ENCODE measurements around the gene APLF. TPM values are rescaled to one million over a fixed set of nuclear protein-coding genes. Genes with fewer than 3 reads are reported as not detected.

Gene APLF
- total and polyA plus RNA-seq, 10 of the 15 experiments (the other 5 are each of a cell fraction or from before 2014, with no cell fraction given) = 0.66 to 2.8 (median 1.8) TPM

DNA sequence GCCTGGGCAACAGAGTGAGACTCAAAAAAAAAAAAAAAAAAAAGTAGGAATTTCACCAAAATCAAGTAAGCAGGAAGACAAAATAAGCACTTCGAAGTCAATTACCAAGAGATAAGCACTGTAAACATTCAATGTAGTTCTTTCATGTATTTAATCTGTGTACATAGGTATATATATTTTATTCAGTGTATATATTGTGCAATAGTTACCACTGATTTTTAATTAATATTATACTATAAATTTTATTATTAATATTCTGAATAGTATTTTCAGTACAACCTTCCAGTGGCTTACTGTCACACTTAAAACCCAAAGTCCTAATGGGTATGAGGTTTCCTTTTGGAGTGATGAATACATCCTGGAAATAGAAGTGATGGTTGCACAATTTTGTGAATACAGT is 9.1 kb downstream of the APLF start:
- RAD21 ChIA-PET (ENCODE audit: unreplicated experiment) = no interaction called here
- no TSS peak for BruUV-seq (replicated peaks)
- in situ Hi-C loops (cut with MboI) = no loop called here

More for the DNA sequence above, 9.1 kb downstream of the APLF start:
- Histone ChIP-seq H3K27me3 (replicated peaks in 1 of 2; ENCODE audit: control insufficient read depth in 2 of 2, insufficient read depth in 2 of 2, low read length in 1 of 2) (no peaks in the 10 kb centered on the region; a peak in 1 of 4 replicates), H3K36me3 (ENCODE audit: control insufficient read depth in 2 of 2, insufficient read depth in 2 of 2, low read length in 1 of 2) (no peaks in the 10 kb centered on the region), H2AFZ (ENCODE audit: control insufficient read depth, low read depth, low read length) (no peak overlapping the region), H3K9me3 (replicated peaks; ENCODE audit: control insufficient read depth, insufficient read depth, low read length) (no peaks in the 10 kb centered on the region), H3K4me2 (ENCODE audit: control insufficient read depth, insufficient read depth) (no peak overlapping the region), H3K4me3 (no peak overlapping the region), H3K4me1 (ENCODE audit: control insufficient read depth, insufficient read depth, low read length) (no peaks in the 10 kb centered on the region), H3K27ac (ENCODE audit: control insufficient read depth, insufficient read depth) (no peak overlapping the region), H3K79me2 (ENCODE audit: control insufficient read depth, insufficient read depth, low read length) (no peaks in the 10 kb centered on the region), H4K20me1 (ENCODE audit: control insufficient read depth, insufficient read depth) (no peaks in the 10 kb centered on the region), H3K9ac (ENCODE audit: control insufficient read depth, insufficient read depth, low read length) (no peak overlapping the region)
- CTCF ChIA-PET = interaction anchor here (0.9 kb wide), 1 partner anchor 291 kb away, joined by 3 read pairs; no protein-coding TSS in a partner anchor
- intact Hi-C loops (cut with micrococcal nuclease; ENCODE audit: unreplicated experiment) = no loop called here
- TF ChIP-seq MTA3 (IDR thresholded peaks at IDR 0.05; ENCODE audit: borderline replicate concordance, low read length) (no peak), HDGF (IDR thresholded peaks at IDR 0.05) (no peak), SRF (IDR thresholded peaks at IDR 0.05; ENCODE audit: low read depth in 2 of 2, low read length in 2 of 2) (no peak)
- TF ChIP-seq, protein P1, sequence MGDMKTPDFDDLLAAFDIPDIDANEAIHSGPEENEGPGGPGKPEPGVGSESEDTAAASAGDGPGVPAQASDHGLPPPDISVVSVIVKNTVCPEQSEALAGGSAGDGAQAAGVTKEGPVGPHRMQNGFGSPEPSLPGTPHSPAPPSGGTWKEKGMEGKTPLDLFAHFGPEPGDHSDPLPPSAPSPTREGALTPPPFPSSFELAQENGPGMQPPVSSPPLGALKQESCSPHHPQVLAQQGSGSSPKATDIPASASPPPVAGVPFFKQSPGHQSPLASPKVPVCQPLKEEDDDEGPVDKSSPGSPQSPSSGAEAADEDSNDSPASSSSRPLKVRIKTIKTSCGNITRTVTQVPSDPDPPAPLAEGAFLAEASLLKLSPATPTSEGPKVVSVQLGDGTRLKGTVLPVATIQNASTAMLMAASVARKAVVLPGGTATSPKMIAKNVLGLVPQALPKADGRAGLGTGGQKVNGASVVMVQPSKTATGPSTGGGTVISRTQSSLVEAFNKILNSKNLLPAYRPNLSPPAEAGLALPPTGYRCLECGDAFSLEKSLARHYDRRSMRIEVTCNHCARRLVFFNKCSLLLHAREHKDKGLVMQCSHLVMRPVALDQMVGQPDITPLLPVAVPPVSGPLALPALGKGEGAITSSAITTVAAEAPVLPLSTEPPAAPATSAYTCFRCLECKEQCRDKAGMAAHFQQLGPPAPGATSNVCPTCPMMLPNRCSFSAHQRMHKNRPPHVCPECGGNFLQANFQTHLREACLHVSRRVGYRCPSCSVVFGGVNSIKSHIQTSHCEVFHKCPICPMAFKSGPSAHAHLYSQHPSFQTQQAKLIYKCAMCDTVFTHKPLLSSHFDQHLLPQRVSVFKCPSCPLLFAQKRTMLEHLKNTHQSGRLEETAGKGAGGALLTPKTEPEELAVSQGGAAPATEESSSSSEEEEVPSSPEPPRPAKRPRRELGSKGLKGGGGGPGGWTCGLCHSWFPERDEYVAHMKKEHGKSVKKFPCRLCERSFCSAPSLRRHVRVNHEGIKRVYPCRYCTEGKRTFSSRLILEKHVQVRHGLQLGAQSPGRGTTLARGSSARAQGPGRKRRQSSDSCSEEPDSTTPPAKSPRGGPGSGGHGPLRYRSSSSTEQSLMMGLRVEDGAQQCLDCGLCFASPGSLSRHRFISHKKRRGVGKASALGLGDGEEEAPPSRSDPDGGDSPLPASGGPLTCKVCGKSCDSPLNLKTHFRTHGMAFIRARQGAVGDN (IDR thresholded peaks at IDR 0.05) = no peak
- FAIRE-seq (no peak), DNase-seq (ENCODE audit: low read depth, low spot score) (no peak), ATAC-seq (no peak)
- 92% methylated on average over 1 of the region's 1 CpG for WGBS (ENCODE audit: insufficient coverage, insufficient replicate concordance, low lambda C conversion rate, missing lambda C conversion rate)
- POLR2A ChIA-PET = no interaction called here
- SMC1A ChIA-PET (ENCODE audit: uncharacterized antibody, unreplicated experiment) = no interaction called here

Measured in GM12878 (cell line).